ENCODE results near the gene FILIP1. TPM values are rescaled to one million over a fixed set of nuclear protein-coding genes. Genes with fewer than 3 reads are reported as not detected.
A peak's percentile ranks its signal among the peaks of the same experiment; 100 is the strongest.

FILIP1 gene
- total and polyA plus RNA-seq, 5 donors, result 39.1 to 131 (median 118) TPM

DNA sequence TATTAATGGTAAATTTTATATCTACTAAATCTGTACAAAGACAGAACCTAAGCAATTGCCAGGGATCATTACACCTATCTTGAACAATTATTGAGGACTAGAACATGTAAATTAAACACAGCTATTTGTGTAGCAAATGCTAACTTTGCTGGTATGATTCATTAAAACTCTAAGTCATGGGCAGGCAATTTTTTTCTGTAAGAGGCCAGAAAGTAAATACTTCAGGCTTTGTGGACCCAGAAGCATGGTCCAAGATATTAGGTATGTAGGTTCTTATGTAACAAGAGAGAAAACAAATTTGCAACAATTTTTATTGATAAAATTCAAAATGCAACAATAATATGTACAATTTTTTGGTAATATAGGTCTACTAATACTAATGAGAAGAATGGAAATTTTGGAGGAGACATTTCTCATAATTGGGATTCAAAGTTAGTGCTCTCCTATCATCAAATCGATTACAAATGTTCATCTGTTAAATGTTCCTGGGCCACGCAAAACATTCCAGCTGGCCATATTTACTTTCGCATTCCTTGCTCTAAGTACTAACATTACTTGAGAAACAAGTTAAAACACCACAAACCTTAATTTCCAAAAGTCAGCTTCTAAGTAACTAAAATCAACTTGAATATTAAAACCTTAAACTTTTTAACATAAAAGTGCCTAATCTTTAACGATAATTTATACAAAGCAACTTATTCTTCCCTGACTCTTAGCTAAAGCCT, 213.3 kb downstream of the FILIP1 start:
- Histone ChIP-seq H3K9me3 (ENCODE audit: control insufficient read depth, low read length) (no peaks in the 10 kb centered on the region), H3K4me3 (ENCODE audit: low read length) (no peak overlapping the region), H3K27me3 (ENCODE audit: control insufficient read depth, insufficient read depth) (no peaks in the 10 kb centered on the region), H3K4me1 (ENCODE audit: control insufficient read depth, insufficient read depth, low read length) (peaks cover 4% of the 10 kb centered on the region), H3K27ac (ENCODE audit: low read length) (no peak overlapping the region)
- no peak for ATAC-seq
- no peak for DNase-seq
- intact Hi-C loops (cut with DNase I), result no loop called here
- WGBS, result 81% methylated on average over 4 of the region's 4 CpGs

DNA sequence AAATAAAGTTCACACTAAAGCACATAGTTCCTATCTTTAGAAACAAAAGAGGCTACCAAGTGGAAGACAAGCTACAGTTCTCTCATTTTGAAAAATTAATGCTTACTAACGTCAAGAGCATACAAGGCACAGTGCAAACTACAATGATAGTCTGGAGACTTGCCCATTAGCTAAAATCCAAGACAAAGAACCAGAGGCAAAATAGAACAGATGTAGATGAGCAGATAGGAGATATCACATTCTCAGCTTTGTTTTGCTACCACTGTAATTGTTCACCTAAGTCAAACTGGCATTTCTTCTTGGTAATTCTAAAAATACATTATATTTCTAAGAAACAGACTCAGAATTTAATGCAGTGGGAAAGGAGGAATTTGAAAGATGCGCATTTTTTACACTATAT, 214.2 kb downstream of the FILIP1 start:
- intact Hi-C loops (cut with DNase I), result no loop called here
- Histone ChIP-seq H3K9me3 (ENCODE audit: control insufficient read depth, low read length) (no peaks in the 10 kb centered on the region), H3K27ac (ENCODE audit: low read length) (no peak overlapping the region), H3K27me3 (ENCODE audit: control insufficient read depth, insufficient read depth) (no peaks in the 10 kb centered on the region), H3K4me1 (ENCODE audit: control insufficient read depth, insufficient read depth, low read length) (peaks cover 4% of the 10 kb centered on the region), H3K4me3 (ENCODE audit: low read length) (no peak overlapping the region)
- ATAC-seq (no peak), DNase-seq (no peak)
- 56% methylated on average over 2 of the region's 2 CpGs for WGBS

DNA sequence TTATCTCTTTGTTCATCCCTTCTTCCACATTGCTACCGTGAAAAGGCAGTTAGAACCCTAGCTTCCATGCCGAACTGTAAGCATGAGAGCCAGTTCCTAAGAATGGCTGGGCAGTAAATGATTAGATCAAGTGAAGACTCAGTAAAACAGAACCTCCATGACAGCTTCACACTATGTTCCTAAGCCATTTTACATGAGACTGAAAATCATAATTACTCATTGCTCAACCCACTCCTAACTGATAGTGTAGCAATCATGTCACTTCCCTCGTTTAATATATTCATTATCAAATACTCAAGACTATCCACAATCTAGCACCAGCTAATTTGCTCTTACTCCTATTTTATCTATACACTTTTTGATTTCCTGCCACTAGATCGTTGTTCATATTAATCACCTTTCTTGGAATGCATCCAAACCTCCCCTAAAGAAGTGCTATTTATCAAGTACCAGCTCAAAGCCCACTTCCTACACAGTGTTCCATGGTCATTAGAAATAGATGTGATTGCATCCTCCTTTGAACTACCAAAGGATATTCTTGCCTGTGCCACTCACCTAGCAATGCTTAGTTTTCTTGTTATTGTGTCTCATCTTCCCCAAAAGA, 215.0 kb downstream of the FILIP1 start:
- Histone ChIP-seq H3K27ac (ENCODE audit: low read length) (no peak overlapping the region), H3K9me3 (ENCODE audit: control insufficient read depth, low read length) (no peaks in the 10 kb centered on the region), H3K4me3 (ENCODE audit: low read length) (no peak overlapping the region), H3K27me3 (ENCODE audit: control insufficient read depth, insufficient read depth) (no peaks in the 10 kb centered on the region), H3K4me1 (ENCODE audit: control insufficient read depth, insufficient read depth, low read length) (peaks cover 4% of the 10 kb centered on the region)
- intact Hi-C loops (cut with DNase I), result no loop called here
- no peak for DNase-seq
- no peak for ATAC-seq
- 31% methylated on average over 4 of the region's 4 CpGs for WGBS

DNA sequence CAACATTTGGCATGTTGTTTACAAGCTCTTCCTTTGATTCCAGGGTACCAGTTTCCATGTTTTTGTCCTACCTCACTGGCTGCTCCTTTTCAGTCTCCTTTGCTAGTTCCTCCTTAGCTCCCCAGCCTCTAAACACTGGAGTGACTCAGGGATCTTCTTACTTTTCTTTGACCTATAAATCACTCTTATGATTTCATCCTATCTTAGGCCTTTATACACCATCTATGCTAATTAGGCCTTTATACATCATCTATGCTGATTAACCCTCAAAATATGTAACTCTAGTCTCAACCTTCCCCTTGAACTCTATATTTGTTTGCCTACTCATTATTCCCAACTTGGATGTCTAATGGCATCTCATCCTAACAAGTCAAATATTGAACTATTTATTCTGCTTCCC, 218.5 kb downstream of the FILIP1 start:
- H3K4me1 ChIP-seq (ENCODE audit: control insufficient read depth, insufficient read depth, low read length), result peaks cover 6% of the 10 kb centered on the region
- DNase-seq (no peak), ATAC-seq (no peak)
- H3K9me3 ChIP-seq (ENCODE audit: control insufficient read depth, low read length), result no peaks in the 10 kb centered on the region
- H3K27ac ChIP-seq (ENCODE audit: low read length), result no peak overlapping the region
- H3K27me3 ChIP-seq (ENCODE audit: control insufficient read depth, insufficient read depth), result no peaks in the 10 kb centered on the region
- intact Hi-C loops (cut with DNase I), result no loop called here
- no peak overlapping the region for H3K4me3 ChIP-seq (ENCODE audit: low read length)

DNA sequence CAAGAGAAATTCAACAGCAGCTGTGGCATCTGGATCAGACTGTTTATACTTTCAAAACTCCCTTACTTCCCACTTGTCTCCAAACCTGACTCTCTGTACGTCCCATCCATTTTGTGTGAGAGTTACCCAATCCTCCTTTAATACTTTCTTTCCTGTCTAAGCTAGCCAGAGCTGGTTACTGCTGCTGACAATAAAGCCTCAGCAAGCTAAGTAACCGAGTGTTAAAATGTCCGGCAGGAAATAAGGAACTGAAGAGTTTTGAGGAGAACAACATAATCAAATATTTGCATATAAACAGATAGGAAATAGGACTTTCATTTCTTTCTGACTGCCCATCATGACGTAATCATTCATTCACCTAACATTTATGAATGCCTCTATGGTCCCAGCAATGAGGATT, 220.6 kb downstream of the FILIP1 start:
- Histone ChIP-seq H3K4me3 (ENCODE audit: low read length) (no peak overlapping the region), H3K27me3 (ENCODE audit: control insufficient read depth, insufficient read depth) (no peaks in the 10 kb centered on the region), H3K9me3 (ENCODE audit: control insufficient read depth, low read length) (no peaks in the 10 kb centered on the region), H3K4me1 (ENCODE audit: control insufficient read depth, insufficient read depth, low read length) (peaks cover 4% of the 10 kb centered on the region), H3K27ac (ENCODE audit: low read length) (no peak overlapping the region)
- WGBS, result 87% methylated on average over 4 of the region's 4 CpGs
- DNase-seq (no peak), ATAC-seq (no peak)
- intact Hi-C loops (cut with DNase I), result no loop called here

GRCh38 chr6:75272145-75272840, 221.3 kb downstream of the FILIP1 start:
- Histone ChIP-seq H3K4me3 (ENCODE audit: low read length) (no peak overlapping the region), H3K9me3 (ENCODE audit: control insufficient read depth, low read length) (no peaks in the 10 kb centered on the region), H3K27me3 (ENCODE audit: control insufficient read depth, insufficient read depth) (no peaks in the 10 kb centered on the region), H3K27ac (ENCODE audit: low read length) (no peak overlapping the region), H3K4me1 (ENCODE audit: control insufficient read depth, insufficient read depth, low read length) (peaks cover 4% of the 10 kb centered on the region)
- intact Hi-C loops (cut with DNase I), result no loop called here
- 86% methylated on average over 5 of the region's 5 CpGs for WGBS
- no peak for ATAC-seq
- DNase-seq, result no peak

DNA sequence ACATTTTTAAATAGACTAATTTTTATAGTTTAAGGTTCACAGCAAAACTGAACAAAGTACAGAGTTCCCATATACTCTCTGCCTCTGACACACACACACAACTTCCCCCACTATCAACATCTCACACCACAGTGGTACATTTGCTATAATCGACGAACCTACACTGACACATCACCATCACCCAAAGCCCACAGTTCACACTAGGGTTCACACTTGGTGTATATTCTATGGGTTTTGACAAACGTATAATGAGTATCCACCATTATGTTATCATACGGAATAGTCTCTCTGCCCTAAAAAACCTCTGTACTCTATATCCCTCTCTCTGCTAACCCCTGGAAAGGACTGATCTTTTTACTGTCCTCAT, 224.6 kb downstream of the FILIP1 start:
- Histone ChIP-seq H3K4me1 (ENCODE audit: control insufficient read depth, insufficient read depth, low read length) (peaks cover 4% of the 10 kb centered on the region), H3K27me3 (ENCODE audit: control insufficient read depth, insufficient read depth) (no peaks in the 10 kb centered on the region), H3K27ac (ENCODE audit: low read length) (no peak overlapping the region), H3K9me3 (ENCODE audit: control insufficient read depth, low read length) (no peaks in the 10 kb centered on the region), H3K4me3 (ENCODE audit: low read length) (no peak overlapping the region)
- intact Hi-C loops (cut with DNase I), result loop anchor here in 3 of 4 donors (5.0 to 10.0 kb wide), 2 partner anchors 256 to 258 kb away; no protein-coding TSS in a partner anchor
- no peak for ATAC-seq
- no peak for DNase-seq
- WGBS, result 90% methylated on average over 4 of the region's 4 CpGs

GRCh38 chr6:75268121-75268987, 225.2 kb downstream of the FILIP1 start:
- ATAC-seq, result peak in 1 of 2 donors; percentile 31
- no peak for DNase-seq
- no peaks in the 10 kb centered on the region for H3K9me3 ChIP-seq (ENCODE audit: control insufficient read depth, low read length)
- H3K4me1 ChIP-seq (ENCODE audit: control insufficient read depth, insufficient read depth, low read length), result peaks cover 4% of the 10 kb centered on the region
- H3K27me3 ChIP-seq (ENCODE audit: control insufficient read depth, insufficient read depth), result no peaks in the 10 kb centered on the region
- peak overlapping the region; percentile 2 for H3K27ac ChIP-seq (ENCODE audit: low read length)
- intact Hi-C loops (cut with DNase I), result loop anchor here in 3 of 4 donors (5.0 to 10.0 kb wide), 2 partner anchors 256 to 259 kb away; no protein-coding TSS in a partner anchor
- WGBS, result 81% methylated on average over 5 of the region's 5 CpGs
- no peak overlapping the region for H3K4me3 ChIP-seq (ENCODE audit: low read length)

GRCh38 chr6:75267461-75267860, 226.1 kb downstream of the FILIP1 start:
- DNase-seq (no peak), ATAC-seq (peak; percentile 43 to 49)
- intact Hi-C loops (cut with DNase I), result loop anchor here (2.0 to 10.0 kb wide), 3 partner anchors 257 to 260 kb away; no protein-coding TSS in a partner anchor
- H3K9me3 ChIP-seq (ENCODE audit: control insufficient read depth, low read length), result no peaks in the 10 kb centered on the region
- WGBS, result 31% methylated on average over 4 of the region's 4 CpGs
- H3K4me1 ChIP-seq (ENCODE audit: control insufficient read depth, insufficient read depth, low read length), result peaks cover 2% of the 10 kb centered on the region
- H3K27me3 ChIP-seq (ENCODE audit: control insufficient read depth, insufficient read depth), result no peaks in the 10 kb centered on the region
- H3K4me3 ChIP-seq (ENCODE audit: low read length), result no peak overlapping the region
- H3K27ac ChIP-seq (ENCODE audit: low read length), result no peak overlapping the region

DNA sequence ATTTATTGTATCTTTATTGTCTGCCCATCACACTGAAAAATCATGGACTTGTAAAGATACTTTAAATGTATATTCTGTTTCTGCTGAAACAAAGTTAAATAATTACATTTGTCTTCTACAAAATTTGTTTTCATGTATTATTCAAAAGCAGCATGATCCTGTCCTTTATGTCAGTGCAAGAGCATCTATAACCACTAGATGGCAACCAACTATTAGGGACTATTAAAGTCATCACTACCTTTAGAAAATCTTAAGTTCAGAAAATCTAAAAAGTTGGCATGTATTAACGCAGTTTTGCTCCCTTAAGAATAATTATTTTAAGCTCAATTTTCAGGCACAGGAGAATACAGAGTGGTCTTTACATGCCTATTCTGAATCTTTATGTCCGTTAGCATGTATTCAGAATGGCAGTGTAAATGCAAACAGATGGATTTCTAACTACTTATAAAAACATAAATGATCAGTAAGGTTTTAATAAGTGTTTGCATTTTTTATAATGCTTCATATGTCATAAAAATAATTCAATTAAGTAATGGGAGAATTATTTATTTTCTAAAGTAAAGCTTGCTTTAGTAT, 226.8 kb downstream of the FILIP1 start:
- no peak overlapping the region for H3K4me3 ChIP-seq (ENCODE audit: low read length)
- intact Hi-C loops (cut with DNase I), result loop anchor here (2.0 to 10.0 kb wide), 3 partner anchors 258 to 260 kb away; no protein-coding TSS in a partner anchor
- WGBS, result 47% methylated on average over 2 of the region's 2 CpGs
- H3K27me3 ChIP-seq (ENCODE audit: control insufficient read depth, insufficient read depth), result no peaks in the 10 kb centered on the region
- no peak for DNase-seq
- ATAC-seq, result peak; percentile 77 to 80
- H3K27ac ChIP-seq (ENCODE audit: low read length), result no peak overlapping the region
- peaks cover 2% of the 10 kb centered on the region for H3K4me1 ChIP-seq (ENCODE audit: control insufficient read depth, insufficient read depth, low read length)
- H3K9me3 ChIP-seq (ENCODE audit: control insufficient read depth, low read length), result no peaks in the 10 kb centered on the region
